ENCODE data around the gene TSHZ2.

Gene TSHZ2

DNA sequence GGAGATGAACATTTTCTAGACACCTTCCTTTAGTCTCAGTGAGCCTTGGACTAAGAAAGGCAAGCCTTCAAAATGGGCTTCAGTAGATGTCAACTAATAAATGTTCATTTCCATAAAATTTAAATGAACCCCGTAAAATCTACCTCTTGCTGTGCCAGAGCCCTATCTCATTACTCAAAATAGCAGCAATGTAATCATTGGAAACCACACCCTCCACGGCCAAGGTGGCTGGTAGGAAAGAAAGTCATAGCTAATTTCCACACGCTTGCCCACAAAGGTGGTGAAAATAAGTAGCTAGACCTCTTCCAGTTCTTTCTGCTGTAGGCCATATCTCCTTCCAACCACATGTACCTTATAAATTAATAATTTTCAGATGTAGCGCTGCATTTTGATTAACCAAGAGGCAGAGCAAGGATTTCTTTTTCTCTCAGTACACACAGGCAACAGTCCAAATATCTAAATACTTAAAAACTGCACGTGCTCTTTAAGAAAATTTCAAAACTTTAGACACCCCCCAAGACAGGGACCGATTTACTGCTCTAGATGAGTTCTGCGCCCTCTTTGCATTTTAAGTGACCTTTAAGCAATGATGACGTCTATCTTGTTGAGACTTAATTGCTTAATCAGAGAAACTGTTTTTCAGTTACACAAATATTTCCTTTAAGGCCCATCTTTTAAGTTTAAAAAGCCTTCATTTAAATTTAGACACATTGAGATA lies 330.7 kb downstream of the TSHZ2 start:
- no peak for TF ChIP-seq GATA2 (IDR thresholded peaks at IDR 0.05; ENCODE audit: low read depth, low read length)
- TF ChIP-seq GATA3 (IDR thresholded peaks at IDR 0.05; ENCODE audit: low read depth, low read length): no peak

- no peak for TF ChIP-seq GATA2 (IDR thresholded peaks at IDR 0.05; ENCODE audit: low read depth, low read length)
- TF ChIP-seq GATA3 (IDR thresholded peaks at IDR 0.05; ENCODE audit: low read depth, low read length): no peak
These were observed 331.2 kb downstream of the TSHZ2 start for GRCh38 chr20:53303413-53303760.

DNA sequence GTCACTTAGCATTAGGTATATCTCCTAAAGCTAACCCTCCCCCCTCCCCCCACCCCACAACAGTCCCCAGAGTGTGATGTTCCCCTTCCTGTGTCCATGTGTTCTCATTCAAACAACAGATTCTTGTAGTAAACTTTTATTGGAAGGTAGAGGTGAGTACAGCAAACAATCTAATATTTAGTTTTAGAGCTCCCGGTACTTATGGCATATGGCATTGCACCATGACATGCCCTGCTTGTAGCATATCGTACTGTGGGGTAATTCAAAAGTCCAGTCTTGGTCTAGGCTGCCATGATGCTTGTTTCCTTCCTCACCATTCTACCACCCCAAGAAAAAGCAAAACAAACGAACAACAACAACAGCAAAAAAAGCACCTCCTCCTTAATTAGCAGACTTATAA lies 332.0 kb downstream of the TSHZ2 start:
- no peak for TF ChIP-seq GATA2 (IDR thresholded peaks at IDR 0.05; ENCODE audit: low read depth, low read length)
- no peak for TF ChIP-seq GATA3 (IDR thresholded peaks at IDR 0.05; ENCODE audit: low read depth, low read length)

- TF ChIP-seq GATA2 (IDR thresholded peaks at IDR 0.05; ENCODE audit: low read depth, low read length): no peak
- TF ChIP-seq GATA3 (IDR thresholded peaks at IDR 0.05; ENCODE audit: low read depth, low read length): no peak
These were observed 334.1 kb downstream of the TSHZ2 start for GRCh38 chr20:53306192-53306805.

- TF ChIP-seq GATA2 (IDR thresholded peaks at IDR 0.05; ENCODE audit: low read depth, low read length) (no peak), GATA3 (IDR thresholded peaks at IDR 0.05; ENCODE audit: low read depth, low read length) (no peak)
These were observed 335.9 kb downstream of the TSHZ2 start for GRCh38 chr20:53307964-53308597.

- TF ChIP-seq GATA3 (IDR thresholded peaks at IDR 0.05; ENCODE audit: low read depth, low read length): no peak
- no peak for TF ChIP-seq GATA2 (IDR thresholded peaks at IDR 0.05; ENCODE audit: low read depth, low read length)
These were observed 337.4 kb downstream of the TSHZ2 start for GRCh38 chr20:53309515-53309914.

DNA sequence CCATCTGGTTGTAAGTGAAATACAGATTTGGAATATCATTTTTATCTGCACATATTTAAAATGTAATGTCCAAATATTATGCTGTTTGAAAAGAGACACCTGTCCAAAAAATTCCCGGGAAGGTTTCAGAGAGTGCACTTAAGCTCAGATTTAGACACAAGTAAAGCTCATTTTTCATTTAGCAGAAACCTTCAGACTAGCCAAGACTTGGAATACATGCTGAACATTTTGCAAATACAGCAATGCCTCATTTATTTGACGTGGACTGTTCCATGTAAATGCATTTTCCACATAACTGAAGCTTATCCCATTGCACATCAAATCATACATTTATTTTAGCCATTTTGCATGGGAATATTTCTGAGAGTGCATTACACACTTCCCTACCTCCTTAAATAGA lies 340.8 kb downstream of the TSHZ2 start:
- TF ChIP-seq GATA3 (IDR thresholded peaks at IDR 0.05; ENCODE audit: low read depth, low read length) (no peak), GATA2 (IDR thresholded peaks at IDR 0.05; ENCODE audit: low read depth, low read length) (no peak)

DNA sequence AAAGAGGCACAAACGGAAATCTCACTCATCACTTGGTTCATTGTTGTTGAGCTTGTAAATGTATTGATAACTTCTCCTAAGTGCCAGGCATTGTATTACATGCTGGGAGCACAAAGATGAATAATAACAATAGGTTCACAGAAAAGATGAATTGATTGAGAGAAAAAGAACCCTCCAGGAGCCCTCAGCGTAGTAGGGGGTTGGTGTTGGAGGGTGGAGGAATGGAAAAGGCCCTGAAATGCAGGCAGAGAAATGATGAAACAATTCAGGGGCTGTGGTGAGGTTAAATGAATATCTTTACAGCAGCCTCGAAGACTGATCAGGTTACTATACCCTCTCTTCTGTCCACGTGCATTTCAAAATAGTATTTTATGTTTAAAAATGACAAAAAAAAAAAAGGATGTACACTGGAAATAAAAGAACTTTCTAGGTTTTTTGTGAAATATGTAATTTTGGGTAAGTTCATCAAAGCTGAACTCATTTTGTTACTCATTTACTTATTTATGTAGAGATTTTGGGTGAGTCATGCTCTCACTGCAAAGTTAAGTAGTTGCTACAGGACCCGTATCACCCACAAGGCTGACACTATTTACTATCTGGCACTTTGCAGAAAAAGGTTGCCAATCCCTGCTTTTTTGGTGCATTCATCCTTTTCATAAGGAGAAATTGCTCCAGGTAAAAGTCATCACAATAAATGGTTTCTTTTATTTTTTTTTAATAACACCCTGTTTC lies 344.2 kb downstream of the TSHZ2 start:
- no peak for TF ChIP-seq GATA3 (IDR thresholded peaks at IDR 0.05; ENCODE audit: low read depth, low read length)
- TF ChIP-seq GATA2 (IDR thresholded peaks at IDR 0.05; ENCODE audit: low read depth, low read length): no peak

- TF ChIP-seq GATA2 (IDR thresholded peaks at IDR 0.05; ENCODE audit: low read depth, low read length) (no peak), GATA3 (IDR thresholded peaks at IDR 0.05; ENCODE audit: low read depth, low read length) (no peak)
These were observed 347.0 kb downstream of the TSHZ2 start for GRCh38 chr20:53319200-53319599.

DNA sequence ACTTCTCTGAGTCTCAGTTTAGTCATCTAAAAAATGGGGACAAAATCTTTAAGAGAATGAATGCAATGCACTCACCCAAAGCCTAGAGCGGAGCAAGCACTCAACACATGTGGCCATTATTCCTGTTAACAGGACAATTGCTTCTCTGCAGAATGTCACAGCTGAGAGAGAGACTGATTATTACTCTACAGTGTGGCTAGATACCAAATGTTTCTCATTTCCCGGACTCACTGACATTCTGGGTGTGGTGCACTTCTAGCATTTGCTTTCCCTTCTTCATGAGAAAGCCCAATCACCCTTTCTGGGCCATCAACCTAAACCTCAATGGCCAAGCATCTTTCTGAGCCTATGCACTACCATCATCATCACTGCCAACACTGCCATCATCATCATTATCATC lies 347.6 kb downstream of the TSHZ2 start:
- TF ChIP-seq GATA2 (IDR thresholded peaks at IDR 0.05; ENCODE audit: low read depth, low read length) (no peak), GATA3 (IDR thresholded peaks at IDR 0.05; ENCODE audit: low read depth, low read length) (no peak)

- TF ChIP-seq GATA3 (IDR thresholded peaks at IDR 0.05; ENCODE audit: low read depth, low read length): no peak
- TF ChIP-seq GATA2 (IDR thresholded peaks at IDR 0.05; ENCODE audit: low read depth, low read length): no peak
These were observed 348.5 kb downstream of the TSHZ2 start for GRCh38 chr20:53320701-53321100.

DNA sequence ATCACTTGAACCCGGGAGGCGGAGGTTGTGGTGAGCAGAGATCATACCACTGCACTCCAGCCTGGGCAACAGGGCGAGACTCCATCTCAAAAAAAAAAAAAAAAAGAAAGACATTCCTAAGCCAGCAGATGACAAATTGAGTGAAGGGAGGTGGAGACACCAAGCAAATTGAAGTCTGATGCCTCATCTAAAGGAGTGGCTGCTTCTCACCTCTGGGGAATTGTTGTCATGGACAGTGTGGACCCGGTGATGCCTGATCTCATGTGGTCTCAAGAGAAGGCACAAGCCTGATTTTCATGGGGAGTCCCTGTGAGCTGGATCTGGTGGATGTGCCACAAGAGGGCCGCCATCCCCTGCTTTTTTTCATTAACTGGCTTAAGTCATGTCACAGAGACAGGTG lies 349.4 kb downstream of the TSHZ2 start:
- TF ChIP-seq GATA3 (IDR thresholded peaks at IDR 0.05; ENCODE audit: low read depth, low read length) (no peak), GATA2 (IDR thresholded peaks at IDR 0.05; ENCODE audit: low read depth, low read length) (no peak)

- TF ChIP-seq GATA2 (IDR thresholded peaks at IDR 0.05; ENCODE audit: low read depth, low read length) (no peak), GATA3 (IDR thresholded peaks at IDR 0.05; ENCODE audit: low read depth, low read length) (no peak)
These were observed 350.5 kb downstream of the TSHZ2 start for GRCh38 chr20:53322651-53323050.

- TF ChIP-seq GATA3 (IDR thresholded peaks at IDR 0.05; ENCODE audit: low read depth, low read length) (no peak), GATA2 (IDR thresholded peaks at IDR 0.05; ENCODE audit: low read depth, low read length) (no peak)
These were observed 352.7 kb downstream of the TSHZ2 start for GRCh38 chr20:53324816-53325215.
